HCT116 (cell line): Measurements from ENCODE around the gene DOLPP1.

Experiments used
- ELF1 ChIP-seq: IDR thresholded peaks from 2 replicates; pipeline ENCODE4 v1.6.1; 2012; ENCODE audit warnings: low read depth, borderline replicate concordance
- EZH2 ChIP-seq: fragments of 200-600 bp; sonication (generic); IDR thresholded peaks from 2 replicates; pipeline ENCODE4 v1.6.1; 2017; ENCODE audit warnings: antibody characterized with exemption, mixed run types
- EZH2phosphoT487 ChIP-seq: fragments of 200-600 bp; IDR thresholded peaks from 2 replicates; pipeline ENCODE4 v1.6.1; 2018; ENCODE audit warnings: antibody characterized with exemption, borderline replicate concordance
- POLR2A ChIP-seq: IDR thresholded peaks from 2 replicates; pipeline ENCODE4 v1.7.0; 2011; ENCODE audit warnings: borderline replicate concordance; ENCODE audit not compliant: insufficient read depth, insufficient read length; ENCODE audit errors: extremely low read depth
- POLR2AphosphoS5 ChIP-seq: IDR thresholded peaks from 2 replicates; pipeline ENCODE4 v1.6.1; 2011; ENCODE audit warnings: mild to moderate bottlenecking, low read depth, low read length, moderate library complexity
- RAD21 ChIP-seq: IDR thresholded peaks from 2 replicates; pipeline ENCODE4 v1.6.1; 2012; ENCODE audit warnings: low read depth, mild to moderate bottlenecking
- SIN3A ChIP-seq: IDR thresholded peaks from 2 replicates; pipeline ENCODE4 v1.6.1; 2012; ENCODE audit warnings: low read depth
- SRF ChIP-seq: IDR thresholded peaks from 2 replicates; pipeline ENCODE4 v1.6.1; 2012; ENCODE audit warnings: low read depth
- TCF7L2 ChIP-seq: IDR thresholded peaks from 2 replicates; pipeline ENCODE4 v1.7.0; 2011; ENCODE audit warnings: borderline replicate concordance, inconsistent platforms; ENCODE audit not compliant: insufficient read depth, insufficient read length; ENCODE audit errors: extremely low read depth
- ZBTB33 ChIP-seq: IDR thresholded peaks from 2 replicates; pipeline ENCODE4 v1.6.1; 2011; ENCODE audit warnings: mild to moderate bottlenecking, low read length, moderate library complexity; ENCODE audit not compliant: insufficient replicate concordance; ENCODE audit errors: extremely low read depth
- ZNF274 ChIP-seq: fragments of 200-500 bp; sonication (Bioruptor generic); IDR thresholded peaks from 2 replicates; pipeline ENCODE4 v1.6.1; 2014; ENCODE audit warnings: mild to moderate bottlenecking, low read depth, low read length, inconsistent platforms
- TF ChIP-seq, protein P1 (sequence below), 3 experiments: fragments of 200-600 bp in 1 of 3; sonication (generic) in 1 of 3; IDR thresholded peaks in 2 of 3; conservative IDR thresholded peaks in 1 of 3; 2 replicates each; pipeline ENCODE4 v1.5.1; 2012 to 2017; ENCODE audit warnings: low read depth in 2 of 3, low read length in 2 of 3, antibody characterized with exemption in 1 of 3, borderline replicate concordance in 1 of 3, control low read depth in 1 of 3, mild to moderate bottlenecking in 1 of 3, mixed read lengths in 1 of 3, mixed run types in 1 of 3, moderate library complexity in 1 of 3; ENCODE audit not compliant: insufficient read depth in 1 of 3

DNA sequence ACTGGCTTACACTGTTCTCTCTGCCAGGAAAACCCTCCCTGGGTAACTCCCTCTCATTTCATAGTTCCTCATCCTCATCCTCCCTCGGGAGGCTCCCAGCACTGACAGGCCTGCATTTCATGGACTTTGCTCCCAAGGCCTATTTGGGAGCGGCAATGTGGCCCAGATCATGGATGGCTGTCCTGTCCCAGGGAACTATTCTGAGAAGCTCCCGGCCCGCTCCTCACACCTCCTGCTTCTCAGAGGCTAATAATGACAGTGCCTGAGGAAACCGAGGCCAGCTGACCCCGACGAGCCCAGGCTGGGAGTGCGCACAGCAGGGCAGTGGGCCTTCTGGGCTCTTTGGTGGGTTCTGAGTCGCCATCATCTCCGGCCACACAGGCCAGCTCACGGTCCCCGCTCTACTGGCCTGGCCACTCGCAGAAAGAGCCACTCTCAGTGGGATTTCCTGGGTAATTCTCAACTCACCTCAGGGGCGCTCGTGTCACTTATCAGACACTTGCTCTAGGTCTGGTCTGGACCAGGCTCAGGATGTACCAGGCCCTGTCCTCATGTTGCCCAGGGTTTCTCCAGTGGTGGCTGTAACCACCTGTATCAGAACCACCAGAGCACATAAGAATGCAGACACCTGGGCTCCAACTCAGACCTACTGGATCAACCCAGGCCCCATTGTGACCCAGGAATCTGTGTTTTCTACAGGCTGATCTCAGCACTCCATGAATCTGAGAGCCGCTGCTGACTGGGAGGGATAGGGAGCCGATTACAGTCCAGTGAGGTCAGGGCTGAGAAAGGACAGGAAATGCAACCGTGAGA, 2.0 kb upstream of the DOLPP1 start:
- TF ChIP-seq, protein P1, sequence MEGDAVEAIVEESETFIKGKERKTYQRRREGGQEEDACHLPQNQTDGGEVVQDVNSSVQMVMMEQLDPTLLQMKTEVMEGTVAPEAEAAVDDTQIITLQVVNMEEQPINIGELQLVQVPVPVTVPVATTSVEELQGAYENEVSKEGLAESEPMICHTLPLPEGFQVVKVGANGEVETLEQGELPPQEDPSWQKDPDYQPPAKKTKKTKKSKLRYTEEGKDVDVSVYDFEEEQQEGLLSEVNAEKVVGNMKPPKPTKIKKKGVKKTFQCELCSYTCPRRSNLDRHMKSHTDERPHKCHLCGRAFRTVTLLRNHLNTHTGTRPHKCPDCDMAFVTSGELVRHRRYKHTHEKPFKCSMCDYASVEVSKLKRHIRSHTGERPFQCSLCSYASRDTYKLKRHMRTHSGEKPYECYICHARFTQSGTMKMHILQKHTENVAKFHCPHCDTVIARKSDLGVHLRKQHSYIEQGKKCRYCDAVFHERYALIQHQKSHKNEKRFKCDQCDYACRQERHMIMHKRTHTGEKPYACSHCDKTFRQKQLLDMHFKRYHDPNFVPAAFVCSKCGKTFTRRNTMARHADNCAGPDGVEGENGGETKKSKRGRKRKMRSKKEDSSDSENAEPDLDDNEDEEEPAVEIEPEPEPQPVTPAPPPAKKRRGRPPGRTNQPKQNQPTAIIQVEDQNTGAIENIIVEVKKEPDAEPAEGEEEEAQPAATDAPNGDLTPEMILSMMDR (IDR thresholded peaks at IDR 0.05 in 2 of 3, conservative IDR thresholded peaks at IDR 0.05 in 1 of 3; ENCODE audit: borderline replicate concordance in 1 of 3, insufficient read depth in 1 of 3, low read depth in 2 of 3, low read length in 2 of 3): no peak
- TF ChIP-seq SRF: no peak
- TF ChIP-seq TCF7L2: no peak
- TF ChIP-seq EZH2: no peak
- no peak for TF ChIP-seq RAD21
- no peak for TF ChIP-seq POLR2A
- TF ChIP-seq ELF1: no peak
- TF ChIP-seq ZBTB33: no peak
- no peak for TF ChIP-seq ZNF274
- no peak for TF ChIP-seq POLR2AphosphoS5
- TF ChIP-seq EZH2phosphoT487: no peak
- no peak for TF ChIP-seq SIN3A
